ENCODE data around the gene MRPL45.
"Not testable (repeated sequence)": the region's sequence is repeated elsewhere in the genome, so short reads cannot be mapped to it uniquely, and the experiment has no call there.

The MRPL45 gene

GRCh38 chr17:38296834-38297517 is at the start of gene MRPL45:
Gene MRPL45, plus strand, starts transcription at chr17:38297168. Its CDS starts 16 bp downstream, at chr17:38297184.
- in situ Hi-C loops (cut with HindIII; ENCODE audit: low sequenced_read_pairs) = not testable (repeated sequence)

GRCh38 chr17:38253191-38253590 is 43.8 kb upstream of the MRPL45 start:
- in situ Hi-C loops (cut with HindIII; ENCODE audit: low sequenced_read_pairs) = not testable (repeated sequence)

DNA sequence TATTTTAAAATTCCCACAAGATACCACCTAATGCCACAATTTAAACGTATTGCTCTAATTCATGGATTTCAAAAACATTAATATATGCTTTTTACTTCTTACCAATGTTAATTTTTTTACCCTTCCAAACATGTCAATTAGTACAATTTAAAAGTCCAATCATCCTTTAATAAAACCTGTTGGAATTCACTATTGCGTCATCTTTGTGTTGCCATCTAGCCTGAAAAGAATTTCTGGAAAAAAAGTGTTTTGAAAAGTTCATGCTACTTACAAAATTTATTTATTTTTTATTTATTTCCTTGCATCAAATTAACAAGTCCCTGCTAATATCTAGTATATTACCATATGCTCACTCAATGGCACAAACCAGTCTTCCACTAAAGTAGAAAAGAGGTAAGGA is 42.6 kb upstream of the MRPL45 start:
- in situ Hi-C loops (cut with HindIII; ENCODE audit: low sequenced_read_pairs) = not testable (repeated sequence)

DNA sequence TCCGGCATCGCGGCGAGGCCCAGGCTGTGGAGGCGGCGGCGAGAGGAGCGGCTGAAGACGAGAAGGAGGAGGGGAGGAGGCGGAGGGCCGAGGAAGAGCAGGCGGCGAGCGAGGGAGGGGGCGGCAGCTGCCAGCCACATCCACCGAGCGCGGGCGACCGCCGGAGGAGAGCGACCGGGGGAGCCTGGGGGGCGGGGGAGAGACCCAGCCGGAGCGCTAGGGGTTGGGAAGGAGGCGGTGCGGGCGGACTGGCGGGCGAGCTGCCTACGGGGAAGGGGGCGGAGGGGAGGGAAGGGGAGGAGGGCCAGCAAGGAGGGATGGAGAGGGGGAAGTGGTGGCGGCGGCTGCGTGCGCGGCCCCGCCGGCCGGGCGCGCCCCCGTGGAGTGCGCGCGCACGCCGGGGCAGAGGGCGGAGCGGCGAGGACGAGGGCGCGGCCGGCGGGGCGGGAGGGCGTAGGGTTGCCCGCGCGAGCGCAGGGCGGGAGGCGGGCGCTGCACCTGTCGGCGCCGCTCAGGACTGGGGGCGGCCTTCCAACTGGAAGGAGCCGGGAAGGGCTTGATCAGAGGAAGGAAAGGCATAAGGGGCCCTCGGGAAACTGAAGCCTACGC is 39.9 kb upstream of the MRPL45 start:
- in situ Hi-C loops (cut with HindIII; ENCODE audit: low sequenced_read_pairs) = not testable (repeated sequence)

DNA sequence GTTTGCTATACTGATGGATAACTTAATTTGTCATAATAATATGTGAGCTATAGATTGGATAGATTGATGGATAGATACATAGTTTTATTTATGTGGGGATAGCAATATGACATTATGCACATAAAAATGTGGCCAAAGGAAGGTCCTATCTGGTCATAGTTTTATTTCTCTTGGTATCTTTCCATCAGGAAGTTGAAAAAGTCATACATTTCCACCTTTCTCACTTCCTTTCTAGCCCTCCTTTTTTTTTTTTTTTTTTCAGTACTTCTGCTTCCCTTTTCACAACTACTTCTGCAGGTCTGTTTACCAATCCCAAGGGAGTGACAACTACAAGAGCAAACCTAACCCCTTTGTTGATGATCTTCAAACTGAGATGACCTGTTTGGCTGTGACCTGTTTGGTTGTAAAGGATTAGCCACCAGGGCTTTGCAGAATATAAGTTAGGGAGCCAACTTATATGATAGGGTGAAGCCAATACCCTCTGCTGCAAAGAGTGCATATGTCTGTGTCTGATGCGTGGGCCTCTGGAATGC is 30.9 kb upstream of the MRPL45 start:
- in situ Hi-C loops (cut with HindIII; ENCODE audit: low sequenced_read_pairs) = not testable (repeated sequence)

- in situ Hi-C loops (cut with HindIII; ENCODE audit: low sequenced_read_pairs) = not testable (repeated sequence)
These were observed 30.4 kb upstream of the MRPL45 start for GRCh38 chr17:38266571-38266970.

GRCh38 chr17:38268138-38268537 is 28.8 kb upstream of the MRPL45 start:
- in situ Hi-C loops (cut with HindIII; ENCODE audit: low sequenced_read_pairs) = not testable (repeated sequence)

- in situ Hi-C loops (cut with HindIII; ENCODE audit: low sequenced_read_pairs) = not testable (repeated sequence)
These were observed 27.9 kb upstream of the MRPL45 start for GRCh38 chr17:38269045-38269444.

DNA sequence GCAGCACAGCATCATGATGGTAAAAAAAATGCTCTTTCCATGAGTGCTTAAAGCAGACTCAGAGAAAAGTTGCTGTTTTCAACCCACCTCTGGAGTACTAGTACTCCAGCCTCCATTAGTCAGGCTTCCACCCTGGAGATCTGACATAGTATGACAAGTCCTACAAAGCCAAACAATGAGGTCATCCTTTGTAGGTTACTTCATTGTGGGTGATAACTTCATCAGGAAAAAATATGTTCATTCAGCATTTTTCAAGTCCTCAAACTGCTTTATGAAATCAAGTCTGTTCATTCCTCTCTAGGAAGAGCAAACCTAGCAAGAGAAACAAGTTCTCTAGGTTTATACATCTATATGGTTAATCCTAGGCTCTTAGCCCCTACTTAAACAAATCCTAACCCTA is 27.4 kb upstream of the MRPL45 start:
- in situ Hi-C loops (cut with HindIII; ENCODE audit: low sequenced_read_pairs) = not testable (repeated sequence)

GRCh38 chr17:38285994-38286393 is 11.0 kb upstream of the MRPL45 start:
- in situ Hi-C loops (cut with HindIII; ENCODE audit: low sequenced_read_pairs) = not testable (repeated sequence)

GRCh38 chr17:38286501-38287091 is 10.4 kb upstream of the MRPL45 start:
- in situ Hi-C loops (cut with HindIII; ENCODE audit: low sequenced_read_pairs) = not testable (repeated sequence)

DNA sequence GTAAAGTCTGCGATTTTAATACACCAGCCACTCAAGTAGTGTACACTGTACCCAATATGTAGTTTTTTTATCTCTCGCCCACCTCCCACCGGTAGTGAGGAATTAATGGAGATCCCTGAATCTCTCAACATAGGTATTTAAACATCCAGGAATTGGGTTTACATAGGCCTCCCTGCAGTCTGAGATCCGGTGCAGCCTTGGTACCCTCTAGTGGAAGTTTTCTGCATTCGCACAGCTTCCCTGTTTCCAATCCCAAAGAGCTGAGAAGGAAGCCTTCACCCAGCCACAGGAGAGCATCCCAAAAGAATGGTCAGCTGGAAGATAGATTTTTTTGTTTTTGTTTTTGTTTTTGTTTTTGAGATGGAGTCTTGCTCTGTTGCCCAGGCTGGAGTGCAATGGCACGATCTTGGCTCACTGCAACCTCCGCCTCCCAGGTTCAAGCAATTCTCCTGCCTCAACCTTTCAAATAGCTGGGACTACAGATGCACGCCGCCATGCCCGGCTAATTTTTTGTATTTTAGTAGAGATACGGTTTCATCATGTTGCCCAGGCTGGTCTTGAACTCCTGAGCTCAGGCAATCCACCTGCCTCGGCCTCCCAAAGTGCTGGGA is 8.6 kb upstream of the MRPL45 start:
- in situ Hi-C loops (cut with HindIII; ENCODE audit: low sequenced_read_pairs) = not testable (repeated sequence)

DNA sequence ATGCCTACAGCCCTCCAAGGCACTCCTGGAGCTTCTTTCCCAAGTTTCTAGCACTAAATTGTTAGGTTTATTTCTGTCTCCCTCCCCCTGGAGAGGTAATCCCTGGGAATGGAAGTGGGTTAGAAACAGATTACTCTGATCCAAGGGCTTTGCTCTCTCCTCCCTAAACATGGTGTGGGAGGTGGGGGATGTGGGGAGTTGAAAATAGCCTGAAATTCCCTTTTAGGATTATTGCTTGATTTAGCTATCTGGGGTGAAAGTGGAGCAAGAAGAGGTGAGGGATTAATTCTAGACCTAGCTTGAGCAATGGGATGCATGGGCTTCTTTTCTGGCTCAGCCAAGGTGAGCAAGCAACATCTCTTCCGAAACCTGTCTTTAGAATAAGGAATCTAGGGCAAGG is 7.2 kb upstream of the MRPL45 start:
- in situ Hi-C loops (cut with HindIII; ENCODE audit: low sequenced_read_pairs) = not testable (repeated sequence)

GRCh38 chr17:38295602-38296365 is 1.2 kb upstream of the MRPL45 start:
- in situ Hi-C loops (cut with HindIII; ENCODE audit: low sequenced_read_pairs) = not testable (repeated sequence)

DNA sequence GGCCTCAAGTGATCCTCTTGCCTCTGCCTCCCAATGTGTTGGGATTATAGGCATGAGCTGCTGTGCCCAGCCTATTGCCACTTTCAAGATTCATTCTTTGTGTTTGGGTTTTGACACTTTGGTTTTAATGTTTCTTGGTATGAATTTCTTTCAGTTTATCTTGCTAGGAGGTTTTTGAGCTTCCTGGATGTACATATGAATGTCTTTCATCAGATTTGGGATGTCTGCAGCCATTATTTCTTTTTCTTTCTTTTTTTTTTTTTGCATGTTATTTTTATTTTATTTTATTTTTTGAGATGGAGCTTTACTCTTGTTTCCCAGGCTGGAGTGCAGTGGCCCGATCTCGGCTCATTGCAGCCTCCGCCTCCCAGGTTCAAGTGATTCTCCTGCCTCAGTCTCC is 18.5 kb downstream of the MRPL45 start:
- in situ Hi-C loops (cut with HindIII; ENCODE audit: low sequenced_read_pairs) = no loop called here

- in situ Hi-C loops (cut with HindIII; ENCODE audit: low sequenced_read_pairs) = no loop called here
These were observed 20.1 kb downstream of the MRPL45 start for GRCh38 chr17:38317081-38317480.

GRCh38 chr17:38320482-38320881 is 23.5 kb downstream of the MRPL45 start:
- in situ Hi-C loops (cut with HindIII; ENCODE audit: low sequenced_read_pairs) = no loop called here

DNA sequence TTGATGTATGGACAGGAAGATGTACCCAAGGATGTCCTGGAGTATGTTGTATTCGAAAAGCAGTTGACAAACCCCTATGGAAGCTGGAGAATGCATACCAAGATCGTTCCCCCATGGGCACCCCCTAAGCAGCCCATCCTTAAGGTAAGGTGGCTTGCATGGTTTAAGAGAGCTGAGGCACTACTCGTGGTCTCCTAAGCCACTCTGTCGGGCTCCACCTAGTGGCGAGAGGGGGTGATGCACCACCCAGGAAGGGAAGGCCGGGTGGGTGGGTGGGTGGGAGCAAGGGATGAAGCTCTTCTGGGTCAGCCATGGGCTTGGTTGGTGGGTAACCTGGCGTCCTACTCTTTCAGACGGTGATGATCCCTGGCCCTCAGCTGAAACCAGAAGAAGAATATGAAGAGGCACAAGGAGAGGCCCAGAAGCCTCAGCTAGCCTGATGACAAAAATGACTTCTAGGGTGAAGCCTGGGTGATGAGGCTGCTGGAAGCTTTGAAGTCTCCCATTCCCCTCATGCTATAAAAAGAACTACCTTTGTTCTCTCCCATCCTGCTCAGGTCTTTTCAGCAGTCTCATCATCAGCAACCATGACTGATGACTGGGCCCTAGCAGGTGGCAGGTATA is 25.3 kb downstream of the MRPL45 start:
- in situ Hi-C loops (cut with HindIII; ENCODE audit: low sequenced_read_pairs) = no loop called here

GRCh38 chr17:38322897-38323296 is 25.9 kb downstream of the MRPL45 start:
- in situ Hi-C loops (cut with HindIII; ENCODE audit: low sequenced_read_pairs) = no loop called here

- in situ Hi-C loops (cut with HindIII; ENCODE audit: low sequenced_read_pairs) = no loop called here
These were observed 27.3 kb downstream of the MRPL45 start for GRCh38 chr17:38324141-38324697.

All from DLD1 (cell line).